Glutamatergic neuron (in vitro differentiated cells): ENCODE measurements around the gene DNER. TPM values are rescaled to one million over a fixed set of nuclear protein-coding genes. Genes with fewer than 3 reads are reported as not detected.

Source experiments
- DNase-seq: peaks from one replicate; pipeline ENCODE4 v3.0.0; 2022
- H3K27ac Mint-ChIP-seq: one replicate; pipeline ENCODE4 v1.8.0; 2020; ENCODE audit warnings: mild to moderate bottlenecking, mixed read lengths, inconsistent platforms; ENCODE audit not compliant: unreplicated experiment
- H3K27me3 Mint-ChIP-seq: one replicate; pipeline ENCODE4 v1.8.0; 2020; ENCODE audit warnings: mild to moderate bottlenecking, moderate library complexity, mixed read lengths, inconsistent platforms; ENCODE audit not compliant: unreplicated experiment
- H3K36me3 Mint-ChIP-seq: one replicate; pipeline ENCODE4 v1.8.0; 2020; ENCODE audit warnings: mild to moderate bottlenecking, mixed read lengths, inconsistent platforms; ENCODE audit not compliant: unreplicated experiment
- H3K4me1 Mint-ChIP-seq: one replicate; pipeline ENCODE4 v1.8.0; 2020; ENCODE audit warnings: mild to moderate bottlenecking, low read depth, mixed read lengths, inconsistent platforms; ENCODE audit not compliant: unreplicated experiment
- H3K4me3 Mint-ChIP-seq: one replicate; pipeline ENCODE4 v1.8.0; 2020; ENCODE audit warnings: mild to moderate bottlenecking, mixed read lengths, inconsistent platforms; ENCODE audit not compliant: unreplicated experiment
- H3K9me3 Mint-ChIP-seq: one replicate; pipeline ENCODE4 v1.8.0; 2020; ENCODE audit warnings: mild to moderate bottlenecking, moderate library complexity, mixed read lengths, inconsistent platforms; ENCODE audit not compliant: unreplicated experiment
- CTCF ChIP-seq: fragments of 200-600 bp; sonication (generic); IDR thresholded peaks from one replicate; pipeline ENCODE4 v1.5.0; 2021; ENCODE audit not compliant: partially characterized antibody, unreplicated experiment
- total RNA-seq: library from RNA; stranded (reverse); fragmentation: NEBNext Ultra II Directional; extraction: Animal tissue kit (Norgen Biotek cat#: 25700); gene quantifications from one replicate; pipeline ENCODE4 v1.2.1, GENCODE V29; 2021; ENCODE audit not compliant: unreplicated experiment

DNER gene
- total RNA-seq, 1 donor from 2014 or later = 36.0 TPM

DNA sequence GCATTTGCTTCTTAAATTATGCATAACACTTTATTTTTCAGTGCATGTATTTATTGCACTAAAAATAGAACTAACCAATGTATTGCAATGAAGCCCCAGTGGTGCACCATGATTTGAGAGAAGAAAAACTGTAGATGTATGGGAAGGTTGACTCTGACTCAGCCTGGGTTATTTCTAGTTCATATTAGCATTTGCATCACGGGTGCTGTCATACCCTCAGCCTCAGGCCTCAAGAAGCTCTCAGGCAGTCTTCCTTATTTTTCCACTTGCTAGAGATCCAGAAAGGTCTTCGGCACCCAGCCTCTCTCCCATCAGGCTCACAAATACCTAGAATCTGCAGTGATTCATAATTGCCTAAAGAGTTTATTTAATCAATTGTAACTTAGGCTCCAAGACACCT lies 148.0 kb downstream of the DNER start:
- Mint-ChIP-seq H3K4me3 (no peak overlapping the region), H3K36me3 (no peaks in the 10 kb centered on the region), H3K4me1 (no peaks in the 10 kb centered on the region), H3K9me3 (peaks cover 2% of the 10 kb centered on the region), H3K27me3 (peaks cover 2% of the 10 kb centered on the region), H3K27ac (no peak overlapping the region)
- no peak for DNase-seq
- no peak for TF ChIP-seq CTCF

DNA sequence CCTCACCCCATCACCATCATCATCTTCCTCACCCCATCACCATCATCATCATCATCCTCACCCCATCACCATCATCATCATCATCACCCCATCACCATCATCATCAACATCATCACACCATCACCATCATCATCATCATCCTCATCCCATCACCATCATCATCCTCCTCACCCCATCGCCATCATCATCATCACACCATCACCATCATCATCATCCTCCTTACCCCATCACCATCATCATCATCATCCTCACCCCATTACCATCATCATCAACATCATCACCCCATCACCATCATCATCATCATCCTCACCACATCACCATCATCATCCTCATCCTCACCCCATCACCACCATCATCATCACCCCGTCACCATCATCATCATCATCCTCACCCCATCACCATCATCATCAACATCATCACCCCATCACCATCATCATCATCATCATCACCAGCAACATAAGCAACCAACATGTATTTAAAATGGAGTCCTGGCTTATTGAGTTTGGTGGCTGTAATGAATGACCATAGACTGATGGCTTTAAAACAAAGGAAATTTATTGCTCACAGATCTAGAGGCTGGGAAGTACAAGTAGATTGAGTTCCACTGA lies 150.0 kb downstream of the DNER start:
- no peak for TF ChIP-seq CTCF
- H3K4me3 Mint-ChIP-seq = no peak overlapping the region
- no peaks in the 10 kb centered on the region for H3K4me1 Mint-ChIP-seq
- no peak for DNase-seq
- H3K9me3 Mint-ChIP-seq = peaks cover 2% of the 10 kb centered on the region
- H3K27ac Mint-ChIP-seq = no peak overlapping the region
- peaks cover 2% of the 10 kb centered on the region for H3K27me3 Mint-ChIP-seq
- H3K36me3 Mint-ChIP-seq = no peaks in the 10 kb centered on the region

- H3K27me3 Mint-ChIP-seq = peaks cover 2% of the 10 kb centered on the region
- H3K4me1 Mint-ChIP-seq = no peaks in the 10 kb centered on the region
- H3K36me3 Mint-ChIP-seq = no peaks in the 10 kb centered on the region
- no peak for TF ChIP-seq CTCF
- DNase-seq = no peak
- no peak overlapping the region for H3K4me3 Mint-ChIP-seq
- H3K27ac Mint-ChIP-seq = no peak overlapping the region
- peaks cover 2% of the 10 kb centered on the region for H3K9me3 Mint-ChIP-seq
Observed at GRCh38 chr2:229563388-229563787, 151.0 kb downstream of the DNER start.

DNA sequence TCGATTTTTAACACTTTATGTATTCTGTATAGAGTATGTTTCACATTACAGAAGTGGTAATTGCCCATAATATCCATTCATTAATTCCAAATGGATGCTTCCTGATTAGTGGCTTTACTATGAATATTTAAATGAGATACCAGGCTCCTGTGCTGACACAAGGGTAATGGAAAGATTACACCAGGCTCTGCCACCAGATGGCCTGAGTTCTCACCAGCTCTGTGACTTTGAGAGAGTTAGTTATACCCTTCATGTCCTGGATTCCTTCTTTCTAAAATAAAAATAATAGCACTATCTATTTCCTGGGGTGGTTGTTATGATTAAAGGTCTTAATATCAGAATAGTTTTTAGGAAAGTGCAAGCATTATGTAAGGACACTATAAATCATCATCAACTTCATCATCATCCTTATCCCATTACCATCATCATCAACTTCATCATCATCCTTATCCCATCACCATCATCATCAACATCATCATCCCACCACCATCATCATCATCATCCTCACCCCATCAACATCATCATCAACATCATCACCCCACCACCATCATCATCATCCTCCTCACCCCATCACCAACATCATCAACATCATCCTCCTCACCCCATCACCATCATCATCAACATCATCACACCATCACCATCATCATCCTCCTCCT lies 151.8 kb downstream of the DNER start:
- TF ChIP-seq CTCF = no peak
- Mint-ChIP-seq H3K9me3 (peaks cover 2% of the 10 kb centered on the region), H3K27ac (no peak overlapping the region)

DNA sequence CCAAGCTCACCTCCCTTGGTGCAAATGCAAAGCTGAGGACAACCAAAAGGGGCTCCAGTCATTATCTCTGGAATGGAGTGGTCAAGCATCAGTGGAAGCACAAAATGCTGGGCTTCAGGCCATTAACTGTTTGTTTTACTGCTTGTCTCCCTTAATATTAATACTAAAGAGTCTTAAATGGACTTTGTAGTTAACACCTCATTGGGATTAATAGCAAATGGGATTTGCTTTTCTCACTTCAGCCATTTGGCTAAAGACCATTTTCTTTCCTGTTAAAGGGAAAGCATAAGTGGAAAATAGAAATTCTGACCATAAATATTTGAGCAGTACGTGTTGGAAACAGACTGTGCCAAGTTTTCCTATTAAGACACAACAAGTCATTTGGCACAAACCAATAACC lies 154.4 kb downstream of the DNER start:
- H3K9me3 Mint-ChIP-seq = peaks cover 2% of the 10 kb centered on the region
- no peaks in the 10 kb centered on the region for H3K4me1 Mint-ChIP-seq
- H3K4me3 Mint-ChIP-seq = no peak overlapping the region
- no peaks in the 10 kb centered on the region for H3K36me3 Mint-ChIP-seq
- no peak overlapping the region for H3K27ac Mint-ChIP-seq
- DNase-seq = no peak
- peaks cover 2% of the 10 kb centered on the region for H3K27me3 Mint-ChIP-seq
- no peak for TF ChIP-seq CTCF

More for the DNA sequence above, 151.8 kb downstream of the DNER start:
- H3K4me1 Mint-ChIP-seq = no peaks in the 10 kb centered on the region
- peaks cover 2% of the 10 kb centered on the region for H3K27me3 Mint-ChIP-seq
- no peak for DNase-seq
- no peak overlapping the region for H3K4me3 Mint-ChIP-seq
- no peaks in the 10 kb centered on the region for H3K36me3 Mint-ChIP-seq
